Activated naive CD4-positive, alpha-beta T cell treated with anti-CD3 and anti-CD28 coated beads, Interleukin-2, amount 50 U/mL, for 16 hours (primary cell): Measurements from ENCODE around the gene RNF121.

ENCODE experiments used
- DNase-seq: peaks from one replicate; pipeline ENCODE4 v3.0.0-alpha.2; 2020

RNF121 gene

DNA sequence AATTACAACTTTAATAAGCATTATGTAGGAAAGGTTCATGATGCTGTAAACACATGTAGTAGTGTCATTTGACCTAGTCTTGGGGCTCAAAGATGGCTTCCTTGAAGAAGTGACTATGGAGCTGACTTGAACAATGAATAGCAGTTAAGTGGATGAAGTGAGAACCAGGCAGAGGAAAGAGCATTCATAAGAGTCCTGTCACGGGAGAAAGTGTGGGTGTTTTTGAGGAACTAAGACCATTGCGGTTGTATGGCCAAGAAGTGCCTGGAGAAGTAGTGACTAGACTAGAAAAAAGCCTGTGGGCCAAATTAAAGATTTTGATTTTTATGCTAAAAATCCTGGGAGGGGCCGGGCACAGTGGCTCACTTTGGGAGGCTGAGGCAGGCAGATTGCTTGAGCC lies 62.6 kb downstream of the RNF121 start:
- no peak for DNase-seq

GRCh38 chr11:71992136-71992730 lies 63.4 kb downstream of the RNF121 start:
- DNase-seq: no peak

- no peak for DNase-seq
Observed at GRCh38 chr11:71994786-71995185, 65.9 kb downstream of the RNF121 start.

DNA sequence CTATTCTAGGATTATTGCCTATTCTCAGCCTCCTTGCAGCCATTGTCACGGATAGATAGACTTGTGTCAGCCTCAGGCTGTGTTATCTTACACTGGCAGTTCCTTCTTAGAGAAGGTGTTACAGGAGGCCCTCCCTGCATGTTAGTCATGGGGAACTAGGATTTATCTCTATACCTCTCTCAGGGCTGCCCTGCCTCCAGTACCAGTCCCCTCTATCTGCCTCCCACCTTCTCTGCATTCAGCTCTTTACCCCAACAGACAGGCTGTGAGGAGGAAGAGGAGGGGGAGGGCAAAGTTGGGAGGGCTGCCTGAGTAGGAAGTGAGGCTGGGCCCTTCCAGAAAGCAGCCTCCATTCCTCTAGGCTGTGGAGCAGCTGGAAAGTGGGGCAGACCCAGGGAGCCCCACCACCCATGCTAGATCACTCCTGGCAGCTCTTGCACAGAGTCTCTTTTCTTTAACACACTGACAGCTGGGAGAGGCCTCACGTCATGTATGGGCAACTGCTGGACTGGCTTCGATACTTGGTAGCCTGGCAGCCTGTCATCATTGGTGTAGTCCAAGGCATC lies 67.0 kb downstream of the RNF121 start:
- DNase-seq: no peak

DNA sequence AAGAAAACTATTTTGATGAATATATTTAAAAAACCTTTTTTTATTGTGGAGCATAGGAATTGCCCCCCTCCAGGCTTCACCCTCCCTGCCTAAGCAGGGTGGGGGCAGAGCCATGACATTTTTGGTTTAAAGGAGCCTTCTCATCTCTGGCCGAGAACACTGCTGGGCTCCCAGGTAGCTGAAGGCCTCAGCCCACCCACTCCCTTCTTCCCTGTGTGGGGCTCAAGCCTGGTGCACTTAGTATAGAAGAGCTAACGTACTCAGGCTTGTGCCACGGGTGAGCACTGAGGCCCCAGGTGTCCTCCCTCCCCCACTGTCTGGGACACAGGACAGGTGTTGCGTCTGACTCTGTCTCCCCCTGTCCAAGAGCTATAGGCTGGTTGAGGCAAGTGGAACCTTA lies 67.7 kb downstream of the RNF121 start:
- DNase-seq: no peak

- DNase-seq: no peak
Observed at GRCh38 chr11:71996946-71997345, 68.1 kb downstream of the RNF121 start.

GRCh38 chr11:71997594-71997993 lies 68.7 kb downstream of the RNF121 start:
- DNase-seq: no peak

DNA sequence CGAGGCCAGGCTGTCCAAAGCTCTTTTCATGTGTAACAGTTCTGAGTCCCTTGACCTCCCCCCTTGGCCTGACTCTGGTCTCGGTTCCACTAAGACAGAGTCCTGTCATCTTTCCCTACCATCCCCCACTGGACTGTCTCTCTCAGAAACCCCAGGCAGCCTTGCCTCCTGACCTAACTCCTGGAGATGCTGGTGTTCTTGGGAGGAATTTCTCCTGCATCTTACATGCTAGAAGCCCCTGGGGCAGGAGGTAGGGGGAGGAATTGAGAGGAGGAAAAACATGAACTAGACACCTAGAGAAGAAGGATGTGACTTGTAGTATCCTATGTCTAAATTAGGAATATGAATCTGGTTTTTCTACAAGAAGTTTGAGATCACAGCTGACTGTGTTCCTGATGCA lies 69.2 kb downstream of the RNF121 start:
- no peak for DNase-seq

DNA sequence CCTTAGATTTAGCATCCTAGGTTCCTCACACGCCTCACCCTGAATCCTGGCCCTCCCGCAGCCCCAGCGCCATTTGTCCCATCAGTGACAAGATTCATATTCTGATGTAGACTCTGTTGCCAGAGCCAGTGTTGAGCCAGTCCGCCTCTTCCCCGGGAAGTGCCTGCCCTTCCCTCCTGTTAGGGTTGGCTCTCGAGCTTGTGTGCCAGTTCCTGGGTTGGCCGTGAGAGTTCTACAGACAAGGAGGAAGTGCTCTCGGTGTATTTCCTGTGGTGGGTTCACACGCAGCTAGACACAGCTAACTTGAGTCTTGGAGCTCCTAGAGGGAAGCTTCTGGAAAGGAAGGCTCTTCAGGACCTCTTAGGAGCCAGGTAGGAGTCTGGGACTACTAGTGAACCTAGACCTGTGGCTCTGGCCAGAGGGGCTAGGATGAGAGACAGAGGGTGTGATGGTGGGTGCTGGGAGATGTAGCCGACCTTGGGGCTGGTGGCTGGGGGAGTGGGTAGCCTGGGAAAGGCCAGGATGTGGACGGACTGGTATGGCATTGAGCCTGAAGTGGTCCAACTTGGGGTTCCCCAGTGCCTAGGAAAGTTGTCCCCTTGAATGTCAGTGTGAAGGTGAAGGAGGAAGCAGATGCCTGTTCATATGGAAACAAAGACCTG lies 69.9 kb downstream of the RNF121 start, which contains the start of gene IL18BP:
Gene IL18BP (plus strand): TSS at position 261 of the 662 bp plus-strand sequence. CDS start 1,076 bp downstream, outside the sequence.
- DNase-seq: no peak

DNA sequence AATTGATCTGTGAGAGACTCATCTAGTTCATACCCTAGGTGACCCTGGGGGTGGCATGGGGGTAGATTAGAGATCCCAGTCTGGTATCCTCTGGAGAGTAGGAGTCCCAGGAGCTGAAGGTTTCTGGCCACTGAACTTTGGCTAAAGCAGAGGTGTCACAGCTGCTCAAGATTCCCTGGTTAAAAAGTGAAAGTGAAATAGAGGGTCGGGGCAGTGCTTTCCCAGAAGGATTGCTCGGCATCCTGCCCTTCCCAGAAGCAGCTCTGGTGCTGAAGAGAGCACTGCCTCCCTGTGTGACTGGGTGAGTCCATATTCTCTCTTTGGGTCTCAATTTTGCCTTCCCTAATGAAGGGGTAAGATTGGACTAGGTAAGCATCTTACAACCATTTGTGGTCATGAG lies 70.5 kb downstream of the RNF121 start:
- no peak for DNase-seq

DNA sequence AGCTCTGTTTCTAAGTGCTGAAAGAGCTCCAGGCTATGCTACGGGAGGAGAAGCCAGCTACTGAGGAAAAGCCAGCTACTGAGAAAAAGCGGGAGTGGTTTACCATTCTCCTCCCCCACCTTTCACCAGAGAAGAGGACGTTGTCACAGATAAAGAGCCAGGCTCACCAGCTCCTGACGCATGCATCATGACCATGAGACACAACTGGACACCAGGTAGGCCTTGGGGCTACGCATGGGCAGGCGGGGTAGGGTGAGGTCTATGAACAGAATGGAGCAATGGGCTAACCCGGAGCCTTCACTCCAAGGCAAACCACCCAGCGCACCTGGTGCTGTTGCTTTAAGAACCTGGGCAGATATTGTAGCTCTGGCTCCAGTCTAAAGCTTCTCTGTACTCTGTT lies 71.0 kb downstream of the RNF121 start:
- no peak for DNase-seq

DNA sequence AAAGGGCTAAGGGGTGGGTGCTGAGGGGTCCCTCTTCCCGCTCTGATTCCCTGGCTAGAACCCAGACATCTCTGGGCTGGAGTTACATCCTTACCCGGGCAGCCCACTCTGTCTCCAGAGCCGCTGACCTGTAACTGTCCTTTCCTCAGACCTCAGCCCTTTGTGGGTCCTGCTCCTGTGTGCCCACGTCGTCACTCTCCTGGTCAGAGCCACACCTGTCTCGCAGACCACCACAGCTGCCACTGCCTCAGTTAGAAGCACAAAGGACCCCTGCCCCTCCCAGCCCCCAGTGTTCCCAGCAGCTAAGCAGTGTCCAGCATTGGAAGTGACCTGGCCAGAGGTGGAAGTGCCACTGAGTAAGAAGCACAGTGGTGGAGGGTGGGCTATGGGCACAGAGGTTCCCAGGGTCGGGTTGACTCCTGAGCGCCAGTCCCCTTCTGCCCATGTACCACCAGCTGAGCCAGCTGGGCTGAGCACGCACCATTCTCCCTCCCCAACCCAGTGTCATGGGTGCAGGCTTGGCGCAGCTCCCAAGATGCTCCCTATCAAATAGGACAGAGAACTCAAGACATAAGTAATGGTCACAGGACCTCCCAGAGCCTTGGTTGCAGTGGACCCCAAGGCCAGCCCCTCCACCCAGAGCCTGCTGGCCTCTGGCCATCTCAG lies 71.5 kb downstream of the RNF121 start:
- no peak for DNase-seq

GRCh38 chr11:72001285-72001684 lies 72.4 kb downstream of the RNF121 start:
- no peak for DNase-seq

DNA sequence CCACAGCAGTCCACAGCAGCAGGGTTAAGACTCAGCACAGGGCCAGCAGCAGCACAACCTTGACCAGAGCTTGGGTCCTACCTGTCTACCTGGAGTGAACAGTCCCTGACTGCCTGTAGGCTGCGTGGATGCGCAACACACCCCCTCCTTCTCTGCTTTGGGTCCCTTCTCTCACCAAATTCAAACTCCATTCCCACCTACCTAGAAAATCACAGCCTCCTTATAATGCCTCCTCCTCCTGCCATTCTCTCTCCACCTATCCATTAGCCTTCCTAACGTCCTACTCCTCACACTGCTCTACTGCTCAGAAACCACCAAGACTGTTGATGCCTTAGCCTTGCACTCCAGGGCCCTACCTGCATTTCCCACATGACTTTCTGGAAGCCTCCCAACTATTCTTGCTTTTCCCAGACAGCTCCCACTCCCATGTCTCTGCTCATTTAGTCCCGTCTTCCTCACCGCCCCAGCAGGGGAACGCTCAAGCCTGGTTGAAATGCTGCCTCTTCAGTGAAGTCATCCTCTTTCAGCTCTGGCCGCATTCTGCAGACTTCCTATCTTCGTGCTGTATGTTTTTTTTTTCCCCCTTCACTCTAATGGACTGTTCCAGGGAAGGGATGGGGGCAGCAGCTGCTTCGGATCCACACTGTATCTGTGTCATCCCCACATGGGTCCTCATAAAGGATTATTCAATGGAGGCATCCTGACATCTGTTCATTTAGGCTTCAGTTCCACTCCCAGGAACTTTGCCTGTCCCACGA lies 73.2 kb downstream of the RNF121 start:
- DNase-seq: no peak

DNA sequence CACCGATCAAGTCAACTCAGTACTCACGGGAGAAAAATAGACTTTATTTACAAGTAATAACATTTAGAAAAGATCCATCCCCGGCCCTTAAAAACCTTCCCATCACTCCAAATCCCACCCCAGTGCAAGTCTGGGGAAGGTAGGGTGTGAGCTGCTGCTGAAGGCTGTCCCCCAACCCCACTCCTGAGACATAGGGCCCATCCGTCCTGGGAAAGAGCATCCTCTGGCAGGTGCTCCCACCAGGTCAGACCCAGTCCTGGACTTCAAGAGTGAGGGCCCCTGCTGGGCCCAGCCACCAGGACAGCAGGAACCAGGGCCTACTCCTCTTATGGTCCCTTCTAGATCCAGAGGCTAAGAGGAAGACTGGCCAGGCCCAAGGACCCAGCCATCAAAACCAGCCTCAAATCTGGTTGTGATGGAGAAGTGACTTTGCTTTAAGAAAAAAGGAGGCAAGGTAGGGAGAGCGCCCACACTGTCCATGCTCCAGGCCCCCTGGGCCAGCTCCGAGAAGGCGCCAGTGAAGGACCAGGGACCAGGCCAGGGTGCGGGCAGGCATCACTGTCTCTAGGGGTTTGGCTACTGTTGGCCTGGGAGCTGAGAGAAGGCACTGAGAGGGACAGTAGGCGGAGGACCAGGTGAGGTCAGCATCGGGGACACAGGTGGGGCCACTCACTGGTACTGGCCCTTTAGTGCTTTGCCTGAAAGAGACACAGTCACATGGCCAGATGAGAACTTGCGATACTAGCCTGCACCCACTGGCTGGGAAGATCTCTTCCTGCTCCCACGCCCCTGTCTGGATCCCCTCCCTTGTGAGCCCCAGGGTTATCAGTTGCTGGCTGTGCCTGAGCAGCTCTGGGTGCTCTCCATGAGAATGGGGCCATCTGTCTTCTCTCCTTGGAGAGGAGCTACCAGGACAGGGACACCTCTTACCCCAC lies 74.3 kb downstream of the RNF121 start:
- no peak for DNase-seq

GRCh38 chr11:72003776-72004171 lies 74.9 kb downstream of the RNF121 start:
- no peak for DNase-seq

DNA sequence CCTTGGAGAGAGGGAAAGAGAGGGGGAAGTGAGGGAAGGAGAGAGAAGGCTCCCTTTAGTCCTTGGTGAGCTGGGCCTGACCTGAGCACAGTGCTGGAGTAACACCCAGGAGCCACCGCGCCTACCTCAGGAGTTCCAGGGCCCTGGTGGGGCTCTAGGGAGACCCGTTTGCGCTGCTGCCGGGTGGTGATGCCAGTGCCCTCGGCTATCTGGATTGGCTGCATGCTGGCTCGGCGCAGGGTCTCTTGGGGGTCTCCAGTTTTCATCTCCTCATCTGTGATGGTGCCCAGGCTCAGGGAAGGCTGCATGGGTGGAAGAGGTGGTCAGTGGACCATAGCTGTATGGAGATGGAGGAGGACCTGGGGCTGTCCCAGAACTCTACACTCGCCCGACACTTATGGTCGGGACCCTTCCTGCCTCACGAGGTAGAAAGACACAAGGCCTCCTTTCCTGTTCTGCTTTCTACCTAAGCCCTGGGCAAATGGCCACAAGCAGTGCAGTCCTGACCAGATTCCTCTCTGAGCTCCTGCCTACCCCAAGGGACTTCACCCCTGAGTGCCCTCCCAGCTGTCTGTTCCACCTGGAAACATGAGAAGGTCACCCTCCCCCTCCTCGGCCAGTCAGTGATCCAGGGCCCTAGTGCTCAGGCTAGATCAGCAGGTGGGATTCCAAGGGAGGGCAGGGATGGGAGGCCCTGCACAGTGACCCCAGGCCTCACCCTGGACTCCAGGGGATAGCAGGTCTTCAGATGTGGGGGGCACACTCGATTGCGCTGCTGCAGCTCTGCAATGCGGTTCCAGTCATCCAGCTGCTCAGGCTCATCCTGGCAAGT lies 75.9 kb downstream of the RNF121 start:
- no peak for DNase-seq

- DNase-seq: no peak
Observed at GRCh38 chr11:72005347-72006260, 76.8 kb downstream of the RNF121 start.

DNA sequence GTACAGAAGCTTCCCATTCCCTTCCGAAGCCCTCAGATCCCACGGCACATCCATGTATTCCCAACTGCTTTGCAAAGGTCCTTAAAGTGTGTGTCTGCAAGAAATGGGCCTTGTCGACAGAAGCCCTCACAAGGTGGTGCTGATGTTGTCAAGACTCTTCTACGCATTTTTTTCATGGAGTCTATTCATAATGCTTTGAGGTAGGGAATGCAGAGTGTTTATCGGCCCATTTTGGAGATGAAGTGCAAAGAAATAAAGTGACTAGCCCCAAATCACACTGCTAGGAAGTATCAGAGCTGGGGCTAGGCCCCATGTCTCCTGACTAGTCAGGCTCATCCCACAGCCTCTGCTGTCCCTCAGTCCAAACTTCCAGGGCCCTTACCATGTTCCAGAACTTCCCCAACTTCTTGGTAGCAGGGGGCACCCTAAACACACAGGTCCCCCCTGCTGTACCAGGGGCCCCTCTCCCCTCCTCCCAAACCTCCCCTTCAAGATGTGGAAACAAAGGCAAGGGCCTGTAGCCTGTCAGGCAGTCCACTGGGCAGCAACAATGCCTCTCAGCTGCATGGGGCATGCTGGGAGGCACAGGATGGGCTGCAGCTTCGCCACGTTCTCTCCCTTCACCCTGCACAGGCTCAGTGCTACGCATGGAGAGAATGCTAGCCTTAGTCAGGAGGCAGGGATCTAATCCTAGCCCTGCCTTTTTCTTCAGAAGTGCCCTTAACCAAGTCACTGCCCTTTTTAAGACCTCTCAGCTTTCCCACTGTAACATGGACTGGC lies 77.7 kb downstream of the RNF121 start:
- no peak for DNase-seq
